8988T (cell line): Measurements from ENCODE around the gene TAC3.
"Not testable (repeated sequence)": the region's sequence is repeated elsewhere in the genome, so short reads cannot be mapped to it uniquely, and the experiment has no call there.

Experiments
- DNase-seq: peaks from one replicate; pipeline ENCODE4 v3.0.0; 2011

TAC3 gene

DNA sequence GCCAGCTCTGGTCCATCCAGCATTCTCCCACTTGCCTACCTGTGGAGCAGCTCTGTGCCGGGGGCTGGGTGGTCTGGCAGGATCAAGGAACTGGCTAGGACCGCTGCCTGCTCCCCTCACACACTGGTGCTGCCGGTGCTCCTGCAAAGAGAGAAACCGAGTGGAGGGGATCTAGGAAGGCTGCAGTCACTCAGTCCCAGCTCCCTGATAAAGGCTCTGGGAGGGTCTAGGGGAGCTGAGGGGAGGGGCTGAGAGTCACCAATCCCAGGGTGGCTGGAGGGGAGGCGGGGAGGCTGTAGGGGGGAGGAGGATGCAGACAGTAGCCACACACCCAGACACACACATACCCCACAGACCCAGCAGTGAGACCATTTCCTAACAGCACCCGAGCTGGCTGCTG, at the start of gene TAC3:
Gene TAC3, minus strand, starts transcription at position 182 of the 400 bp plus-strand sequence. CDS start 732 bp downstream, outside the sequence.
- no peak for DNase-seq

DNA sequence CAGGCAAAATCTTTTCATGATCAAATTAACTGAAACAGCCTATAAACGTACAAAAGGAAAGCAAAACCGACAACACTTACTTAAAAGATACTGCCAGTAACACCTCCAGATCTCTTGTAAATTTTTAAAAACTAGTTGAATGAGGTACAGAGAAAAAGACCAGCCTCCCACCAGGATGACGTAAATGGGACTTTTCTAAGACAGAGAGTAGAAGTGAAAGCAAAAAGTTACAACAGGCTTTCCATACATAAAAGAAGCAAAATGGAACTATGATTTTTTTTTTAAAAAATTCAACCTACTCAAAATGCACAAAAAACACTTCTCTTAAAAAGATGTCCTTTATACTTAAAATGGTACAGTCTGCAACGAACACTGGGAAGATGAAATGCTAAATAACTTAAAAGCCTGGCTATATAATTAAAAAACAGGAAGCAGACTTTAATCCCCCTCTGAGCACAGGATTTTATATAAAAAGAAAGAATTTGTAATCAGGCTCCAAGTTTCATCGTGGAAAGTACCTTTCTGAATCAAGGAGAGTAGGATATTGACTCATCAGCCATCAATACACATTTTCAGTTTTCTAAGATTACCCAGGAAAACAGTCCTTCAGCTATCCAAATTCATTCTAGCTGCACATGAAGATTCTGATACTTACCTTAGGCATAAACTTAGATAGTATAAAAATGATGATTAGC, 47.8 kb upstream of the TAC3 start:
- no peak for DNase-seq

DNA sequence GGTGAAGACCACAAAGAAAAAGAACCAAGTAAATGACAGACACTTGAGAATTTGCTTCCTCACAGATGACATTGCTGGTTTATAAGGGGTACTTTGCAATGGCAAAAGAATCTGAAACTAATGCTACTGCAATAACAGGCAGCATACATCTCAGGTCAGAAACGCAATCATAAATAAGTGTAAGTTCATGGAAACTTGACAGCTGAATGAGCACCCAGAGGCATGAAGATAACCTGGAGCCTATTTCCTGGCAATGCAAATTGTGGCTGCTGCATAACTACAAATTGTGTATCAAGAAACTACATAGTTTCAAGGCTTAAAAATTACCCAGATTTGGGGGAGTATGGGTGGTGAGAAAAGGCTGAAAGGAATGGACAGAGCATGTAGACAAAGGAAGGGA, 42.1 kb upstream of the TAC3 start:
- no peak for DNase-seq

DNA sequence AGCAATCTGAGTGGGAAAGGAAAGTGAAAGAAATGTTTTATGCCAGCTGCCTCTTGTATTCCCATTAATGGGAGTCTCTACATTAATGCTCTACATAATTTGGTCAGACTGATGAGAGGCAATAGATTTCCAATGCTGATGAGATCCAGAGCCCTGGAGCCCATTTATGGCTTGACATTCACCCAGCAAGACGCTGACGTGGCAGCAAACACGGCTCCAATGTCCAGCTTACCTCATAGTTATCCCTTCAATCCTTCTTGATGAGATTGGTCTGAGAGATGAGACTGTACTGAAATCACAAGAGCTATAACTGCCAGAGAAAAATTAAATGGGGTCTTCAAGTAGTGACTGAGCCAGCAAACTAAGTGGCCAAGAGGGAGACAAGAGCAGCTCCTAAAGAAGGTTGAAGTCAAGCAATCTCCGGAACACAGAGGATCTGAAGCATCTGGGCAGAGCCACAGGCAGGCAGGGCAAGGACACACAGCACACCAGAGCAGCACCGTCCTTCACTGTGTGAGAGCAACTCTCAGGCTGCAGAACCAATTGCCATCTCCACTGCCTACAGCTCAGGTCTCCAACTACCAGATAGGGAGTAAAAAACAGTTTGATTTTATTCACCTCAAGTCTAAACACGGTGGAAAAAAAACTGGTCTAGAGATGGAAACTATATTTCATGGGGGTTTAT, 40.9 kb upstream of the TAC3 start:
- no peak for DNase-seq

DNA sequence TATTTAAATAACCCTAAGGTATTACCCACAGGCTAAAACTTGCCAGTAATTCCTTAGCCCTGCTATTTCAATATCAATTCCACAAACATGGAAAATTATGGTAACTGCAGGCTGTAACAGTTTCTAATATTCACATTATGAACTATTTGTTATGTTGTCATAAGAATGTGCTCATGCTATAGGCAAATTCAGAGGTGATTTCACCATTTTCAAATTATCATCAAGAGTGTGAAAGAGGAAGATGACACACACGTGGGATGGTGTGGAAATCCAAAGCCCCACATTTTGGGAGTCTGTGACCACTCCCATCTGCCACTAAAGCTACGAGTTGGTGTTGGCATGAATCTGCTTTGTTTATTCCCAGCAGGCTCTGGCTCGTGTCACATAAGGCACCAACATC, 39.5 kb upstream of the TAC3 start:
- no peak for DNase-seq

DNA sequence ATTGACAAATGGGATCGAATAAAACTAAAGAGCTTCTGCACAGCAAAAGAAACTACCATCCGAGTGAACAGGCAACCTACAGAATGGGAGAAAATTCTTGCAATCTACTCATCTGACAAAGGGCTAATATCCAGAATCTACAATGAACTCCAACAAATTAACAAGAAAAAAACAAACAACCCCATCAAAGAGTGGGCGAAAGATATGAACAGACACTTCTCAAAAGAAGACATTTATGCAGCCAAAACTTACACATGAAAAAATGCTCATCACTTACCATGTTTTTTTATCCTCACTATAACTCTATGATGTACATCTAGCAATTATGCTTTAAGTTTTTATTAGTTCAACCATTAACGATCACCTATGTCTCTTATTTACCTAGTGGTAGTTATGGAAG, 37.6 kb upstream of the TAC3 start:
- DNase-seq = not testable (repeated sequence)

DNA sequence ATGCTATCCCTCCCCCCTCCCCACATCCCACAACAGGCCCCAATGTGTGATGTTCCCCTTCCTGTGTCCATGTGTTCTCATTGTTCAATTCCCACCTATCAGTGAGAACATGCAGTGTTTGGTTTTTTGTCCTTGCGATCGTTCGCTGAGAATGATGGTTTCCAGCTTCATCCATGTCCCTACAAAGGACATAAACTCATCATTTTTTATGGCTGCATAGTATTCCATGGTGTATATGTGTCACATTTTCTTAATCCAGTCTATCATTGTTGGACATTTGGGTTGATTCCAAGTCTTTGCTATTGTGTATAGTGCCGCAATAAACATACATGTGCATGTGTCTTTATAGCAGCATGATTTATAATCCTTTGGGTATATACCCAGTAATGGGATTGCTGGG, 36.8 kb upstream of the TAC3 start:
- DNase-seq = not testable (repeated sequence)

DNA sequence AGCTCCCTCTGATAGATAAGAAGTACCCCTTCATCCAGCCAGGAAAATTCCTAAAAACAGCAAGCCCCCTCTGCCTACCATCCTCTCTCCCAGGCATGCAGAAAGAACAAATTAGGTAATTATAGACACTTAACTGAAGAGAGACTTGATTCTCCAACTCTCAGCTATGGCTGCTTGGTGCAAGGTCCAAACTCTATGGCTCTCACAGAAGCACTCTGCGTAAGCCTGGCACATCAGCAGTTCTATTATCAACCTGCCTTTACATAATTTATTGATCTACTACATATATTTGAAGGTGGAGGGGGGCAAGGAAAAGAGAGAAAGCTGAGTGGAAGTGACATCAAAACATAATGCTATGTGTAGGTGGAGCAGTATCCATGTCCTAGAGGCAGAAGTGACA, 34.7 kb upstream of the TAC3 start:
- no peak for DNase-seq

DNA sequence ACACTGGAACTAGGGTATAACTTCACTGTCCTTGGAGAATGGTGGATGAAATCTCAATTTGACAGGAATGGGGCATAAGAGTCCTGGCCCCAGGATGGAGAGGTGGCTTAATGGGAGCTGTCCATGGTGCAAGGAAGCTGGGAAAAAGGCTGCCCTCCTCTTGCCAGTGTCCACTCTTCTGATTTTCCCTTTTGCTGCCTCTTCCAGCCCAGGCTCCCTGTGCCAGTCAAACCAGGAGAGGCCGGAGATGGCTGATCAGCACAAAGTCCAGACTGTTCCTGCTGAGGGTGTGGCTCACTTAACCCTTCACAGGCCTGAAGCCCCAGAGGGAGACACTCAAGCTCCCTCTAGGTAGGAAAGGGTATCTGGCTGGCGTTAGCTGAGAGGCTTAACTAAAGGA, 33.6 kb upstream of the TAC3 start, which contains the start of gene MYO1A:
Gene MYO1A, minus strand, starts transcription at position 240 of the 400 bp plus-strand sequence. CDS start 1,806 bp downstream, outside the sequence.
- no peak for DNase-seq

DNA sequence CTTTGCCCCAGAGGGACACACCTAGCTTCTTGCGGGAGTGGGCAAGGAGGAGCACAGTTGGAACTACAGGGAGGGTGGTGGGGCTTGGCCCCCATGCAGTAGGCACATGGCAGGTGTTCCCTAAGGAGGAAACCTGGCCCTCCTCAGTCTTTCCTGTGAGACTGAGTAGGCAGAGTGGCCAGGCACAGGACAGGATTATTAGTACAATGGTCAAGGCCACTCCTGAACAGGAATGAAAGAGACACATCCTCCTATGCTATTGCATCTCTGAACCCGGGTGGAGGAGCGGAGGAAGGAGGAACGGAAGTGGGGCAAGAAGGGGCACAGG, 32.8 kb upstream of the TAC3 start:
- no peak for DNase-seq

DNA sequence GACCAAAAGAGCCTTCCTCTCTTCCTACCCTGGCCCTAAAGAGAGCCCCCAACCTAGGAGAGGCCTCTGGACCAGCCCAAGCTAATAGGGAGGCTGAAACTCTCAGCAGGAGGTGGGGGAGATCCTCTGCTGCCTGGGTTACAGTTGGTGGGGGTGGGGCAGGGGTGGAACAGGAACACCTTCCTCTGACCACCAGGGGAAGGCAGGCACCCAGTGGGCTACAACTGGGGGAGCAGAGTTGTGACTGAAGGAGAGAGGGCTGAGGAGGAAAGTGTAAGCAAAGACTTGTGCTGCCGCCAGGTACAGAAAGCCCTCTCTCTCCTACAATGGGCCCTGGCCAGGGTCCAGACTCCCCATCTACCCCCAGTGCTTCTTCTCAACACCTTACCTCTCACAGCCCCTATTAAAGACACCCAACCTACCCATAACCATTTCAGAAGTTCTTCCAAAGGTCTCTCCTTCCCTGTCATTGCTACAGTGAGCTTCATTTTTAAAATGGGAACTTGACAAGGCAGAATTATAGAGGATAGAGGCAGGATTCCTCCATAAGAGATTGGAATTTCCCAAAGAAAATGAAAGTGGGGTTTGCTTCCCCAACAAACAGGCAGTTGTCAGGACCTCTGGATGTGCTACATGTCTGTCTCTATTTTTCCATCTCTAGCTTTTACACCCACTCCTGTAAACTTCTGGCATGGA, 32.2 kb upstream of the TAC3 start:
- no peak for DNase-seq

DNA sequence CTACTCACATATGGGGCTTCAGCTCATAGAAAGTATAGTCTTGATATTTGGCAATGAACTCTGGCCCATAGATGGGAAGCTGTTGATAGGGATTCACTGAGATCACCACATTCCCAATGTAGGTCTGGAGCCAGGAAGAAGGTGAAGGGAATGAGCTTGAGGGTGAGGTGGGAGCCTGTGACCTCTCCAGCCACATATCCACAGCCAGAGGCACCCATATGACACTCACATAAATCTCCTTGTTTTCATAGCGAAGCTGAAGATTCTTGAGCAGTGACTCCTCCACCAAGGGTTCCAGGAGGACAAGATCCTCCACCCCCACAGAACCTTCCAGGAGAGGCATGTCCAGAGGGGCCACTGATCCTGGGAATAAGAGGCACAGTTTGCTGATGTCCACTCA, 31.7 kb upstream of the TAC3 start:
- DNase-seq = no peak

DNA sequence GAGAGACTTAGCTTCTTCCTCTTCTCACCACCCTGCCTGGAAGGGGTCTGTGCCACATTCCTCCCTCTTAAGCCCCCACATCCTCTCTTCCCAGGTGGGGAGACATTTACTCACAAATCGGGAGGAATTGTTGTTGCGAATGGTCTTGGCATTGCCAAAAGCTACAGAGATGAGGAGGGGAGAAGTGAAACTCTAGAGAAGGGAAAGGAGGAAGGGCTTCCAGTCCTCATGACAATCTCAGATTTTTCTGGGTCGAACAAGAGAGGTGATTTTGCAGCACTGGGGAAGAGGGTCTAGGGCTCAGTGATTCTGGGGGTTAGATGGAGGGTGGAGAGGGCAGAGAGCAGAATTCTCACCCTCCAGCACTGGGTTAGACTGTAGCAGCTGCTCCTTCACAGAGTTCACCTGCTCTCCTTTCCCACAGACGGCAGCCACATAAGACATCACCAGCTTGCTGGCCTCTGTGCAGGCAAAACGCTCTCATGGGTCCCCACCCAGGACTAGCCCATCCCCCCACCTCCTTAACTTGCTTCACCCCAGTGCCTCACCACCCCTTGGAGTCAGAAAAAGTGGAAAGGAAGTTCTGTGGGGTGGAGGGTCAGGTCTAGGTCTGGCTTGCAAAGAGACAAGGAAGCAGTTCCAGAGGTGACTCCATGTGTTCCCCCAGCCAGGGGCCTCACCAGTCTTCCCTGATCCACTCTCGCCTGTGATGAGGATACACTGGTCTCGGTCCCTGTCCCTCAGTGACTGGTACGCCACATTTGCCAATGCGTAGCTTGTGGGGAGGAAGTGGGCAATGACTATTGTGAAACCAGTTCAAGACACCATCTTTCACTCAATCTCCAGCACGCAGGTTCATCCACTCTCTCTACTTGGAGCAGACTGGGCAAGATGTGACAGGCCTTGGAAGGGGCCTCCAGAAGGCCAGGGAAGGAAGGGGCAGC, 30.9 kb upstream of the TAC3 start:
- no peak for DNase-seq

DNA sequence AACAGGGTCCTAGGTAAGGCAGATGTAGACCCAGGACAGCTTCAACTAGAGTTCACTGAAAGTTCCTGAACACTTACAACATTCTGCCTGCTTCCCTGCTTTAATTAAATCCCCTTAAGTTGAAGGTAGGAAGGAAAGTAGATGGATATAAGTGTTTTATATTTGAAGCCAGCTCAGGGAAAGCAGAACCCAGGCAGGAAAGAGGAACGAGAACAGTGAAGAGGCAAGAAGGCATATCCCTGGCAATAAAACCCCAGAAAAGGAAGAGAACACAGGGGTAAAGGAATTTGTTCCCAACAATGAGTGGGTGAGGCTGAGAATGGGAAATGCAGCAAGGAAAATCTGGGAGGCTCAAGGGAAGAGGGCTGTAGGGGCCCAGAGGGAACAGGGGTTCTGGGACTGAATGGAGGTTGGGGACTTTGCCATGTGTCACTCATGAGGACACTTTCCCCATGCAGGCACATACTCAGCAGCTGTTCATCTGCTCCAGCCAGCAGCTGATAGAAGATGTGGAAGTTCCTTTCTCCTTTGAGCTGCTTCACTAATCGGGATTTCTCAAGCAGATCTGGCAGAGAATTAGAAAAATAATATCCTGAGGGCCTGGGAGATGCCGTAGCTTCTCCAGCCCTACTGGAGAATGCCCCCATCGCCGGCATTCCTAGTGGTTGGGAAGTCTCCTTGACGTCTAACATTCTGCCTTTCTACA, 29.9 kb upstream of the TAC3 start:
- no peak for DNase-seq

DNA sequence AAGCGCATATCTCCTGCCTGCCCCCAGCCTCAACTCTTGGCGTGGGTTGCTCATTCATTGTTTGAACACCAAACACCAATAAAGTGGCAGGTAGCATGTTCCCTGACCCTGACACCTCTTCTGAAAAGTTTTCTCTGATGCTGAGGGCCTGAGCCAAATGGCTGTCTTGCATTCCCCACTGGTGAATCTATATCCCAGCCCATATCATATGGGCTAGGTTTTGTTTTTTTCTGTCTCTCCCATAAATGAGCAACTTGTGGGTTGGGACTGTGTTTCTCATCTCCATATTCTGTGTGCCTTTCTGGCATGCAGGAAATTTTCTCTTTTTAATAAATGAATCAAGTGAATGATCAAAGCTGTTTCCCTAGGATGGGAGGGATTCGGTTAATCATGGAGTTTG, 28.6 kb upstream of the TAC3 start:
- no peak for DNase-seq

DNA sequence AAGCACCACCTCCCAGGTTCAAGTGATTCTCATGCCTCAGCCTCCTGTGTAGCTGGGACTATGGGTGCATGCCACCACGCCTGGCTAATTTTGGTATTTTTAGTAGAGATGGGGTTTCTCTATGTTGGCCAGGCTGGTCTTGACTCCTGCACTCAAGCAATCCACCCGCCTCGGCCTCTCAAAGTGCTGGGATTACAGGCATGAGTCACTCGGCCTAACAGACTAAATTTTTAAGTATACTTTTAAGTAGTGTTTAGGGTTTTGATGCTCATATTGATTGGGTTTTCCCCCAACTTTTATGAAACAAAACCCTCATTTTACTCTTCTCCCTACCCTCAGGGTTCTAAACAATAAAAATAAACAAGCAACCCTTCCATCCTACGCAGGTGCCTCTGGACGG, 28.1 kb upstream of the TAC3 start:
- no peak for DNase-seq

DNA sequence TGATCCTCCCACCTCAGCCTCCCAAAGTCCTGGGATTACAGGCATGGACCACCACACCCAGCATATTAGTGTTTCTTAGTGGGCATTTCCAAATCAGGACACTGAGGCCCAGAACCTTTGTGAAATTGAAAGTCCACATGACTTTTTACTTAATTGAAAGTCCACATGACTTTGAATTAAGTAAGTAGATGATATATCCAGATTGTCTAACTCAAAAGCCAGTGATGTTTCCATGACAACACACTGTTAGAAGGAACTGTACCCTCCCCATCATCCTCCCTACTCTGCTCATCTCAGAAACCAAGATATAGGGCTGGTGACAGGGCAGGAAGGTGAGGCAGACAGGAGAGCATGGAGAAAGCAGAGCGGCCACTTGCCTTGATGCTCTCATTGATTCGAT, 26.4 kb upstream of the TAC3 start:
- DNase-seq = no peak

DNA sequence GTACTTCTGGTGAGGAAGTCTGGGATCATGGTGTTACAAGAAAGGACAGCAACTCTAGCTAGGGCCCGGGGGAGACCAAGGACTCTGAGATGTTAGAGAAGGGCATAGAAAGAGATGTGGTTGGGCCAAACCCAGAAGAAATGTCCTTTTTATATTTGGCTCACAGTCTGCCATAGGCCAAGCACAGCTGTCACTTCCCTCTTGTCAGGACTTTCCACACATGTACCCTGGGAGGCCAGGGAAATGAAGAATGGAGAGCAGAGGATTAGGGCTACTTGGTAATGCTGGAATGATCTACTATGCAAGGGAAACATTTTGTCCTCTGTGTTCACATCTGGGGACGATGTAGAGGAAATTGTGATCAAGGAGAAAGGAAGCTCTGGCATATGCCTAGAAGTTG, 24.4 kb upstream of the TAC3 start:
- DNase-seq = no peak

DNA sequence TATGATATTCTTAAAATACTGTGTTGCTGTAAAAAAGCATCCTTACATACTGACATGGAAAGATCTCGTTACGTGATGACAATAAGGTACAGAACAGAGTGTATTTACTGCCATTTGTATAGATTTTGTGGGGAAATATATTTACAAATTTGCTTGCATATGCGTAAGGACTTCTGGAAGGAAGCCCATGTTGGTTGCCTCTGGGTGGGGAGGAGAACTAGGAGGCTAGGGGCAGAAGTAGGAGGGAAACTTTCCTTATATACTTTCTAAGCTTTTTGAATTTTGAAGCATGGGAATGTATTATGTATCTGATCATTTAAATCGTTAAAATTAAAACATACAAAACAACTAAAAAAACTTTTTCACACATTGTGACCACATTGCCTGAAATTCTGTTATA, 23.9 kb upstream of the TAC3 start:
- no peak for DNase-seq

DNA sequence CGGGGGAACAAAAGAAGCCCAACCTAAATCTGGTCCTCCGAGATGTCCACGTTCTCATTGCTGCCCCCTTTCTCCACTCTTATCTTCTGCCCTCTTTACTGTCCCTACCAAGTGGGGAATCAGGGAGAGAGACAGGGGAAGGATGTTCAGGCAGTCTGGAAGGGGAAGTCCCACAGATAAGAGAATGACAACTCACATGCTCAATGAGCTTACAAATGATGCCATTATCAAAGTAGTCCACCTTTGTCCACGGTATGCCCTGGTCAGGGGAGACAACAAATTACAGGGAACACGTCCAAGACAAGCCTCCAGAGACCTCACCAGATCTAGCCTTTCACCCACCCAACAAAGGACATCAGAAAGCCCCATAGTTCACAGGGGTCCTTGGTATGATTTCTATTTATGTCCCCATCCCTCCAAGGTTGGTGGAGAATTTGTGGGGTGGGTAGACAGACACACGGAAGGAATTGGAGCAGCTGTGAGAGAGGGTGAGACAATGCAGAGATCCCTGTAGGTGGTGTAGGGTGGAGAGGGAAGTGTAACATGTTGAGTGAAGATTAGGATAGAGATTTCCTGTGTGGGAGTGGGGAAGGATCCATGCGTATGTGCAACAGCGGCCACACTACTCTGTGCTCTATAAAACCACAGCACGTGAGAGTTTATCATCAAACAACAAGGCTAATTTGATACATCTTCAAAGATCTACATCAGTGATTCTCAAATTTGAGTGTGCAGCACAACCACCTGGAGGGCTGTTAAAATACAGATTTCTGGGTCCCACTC, 22.9 kb upstream of the TAC3 start:
- DNase-seq = no peak

DNA sequence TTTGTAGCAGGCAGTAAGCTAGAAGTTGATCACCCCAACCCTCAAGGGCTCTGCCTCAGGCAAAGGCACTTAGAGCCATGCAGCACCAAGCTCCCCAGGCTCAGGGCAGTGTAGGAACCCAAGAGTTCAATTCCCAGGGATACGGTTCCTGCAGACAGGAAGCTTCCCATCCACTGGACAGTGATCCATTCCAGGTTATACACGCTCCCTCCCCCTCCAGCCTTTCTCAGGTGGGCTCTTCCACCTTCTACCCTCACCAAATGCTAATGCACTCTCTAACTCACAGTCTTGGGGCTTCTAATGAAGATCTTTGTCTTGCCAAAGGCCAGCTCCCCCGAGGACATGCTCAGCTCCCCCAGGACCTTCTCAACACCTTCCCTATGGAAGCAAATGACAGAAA, 20.9 kb upstream of the TAC3 start:
- no peak for DNase-seq

DNA sequence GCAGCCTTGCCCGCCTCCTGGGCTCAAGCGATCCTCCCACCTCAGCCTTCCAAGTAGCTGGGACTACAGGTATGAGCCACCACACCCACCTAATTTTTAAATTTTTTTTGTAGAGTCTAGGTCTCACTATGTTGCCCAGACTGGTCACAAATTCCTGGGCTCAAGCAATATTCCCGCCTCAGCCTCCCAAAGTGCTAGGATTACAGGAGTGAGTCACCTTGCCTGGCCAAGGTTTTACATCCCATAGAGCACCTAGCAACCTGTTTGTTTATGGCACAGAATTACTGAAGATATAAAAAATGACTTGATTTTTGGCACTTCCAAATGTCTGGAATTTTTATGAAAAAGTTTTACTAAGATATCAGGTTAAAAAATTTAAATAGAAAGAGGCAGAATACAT, 17.1 kb upstream of the TAC3 start:
- DNase-seq = no peak
